Transverse colon (tissue), 4 donors: Measurements from ENCODE around the gene FAM24A. TPM values are rescaled to one million over a fixed set of nuclear protein-coding genes. Genes with fewer than 3 reads are reported as not detected.
A peak's percentile ranks its signal among the peaks of the same experiment; 100 is the strongest.

Experiments
- DNase-seq: peaks from one replicate; pipeline ENCODE4 v3.0.0-alpha.2; 2019
- H3K27ac ChIP-seq, 4 donors: fragments of 200-600 bp; sonication (generic); 2 replicates each; pipeline ENCODE4 v1.5.1; 2016 to 2018; ENCODE audit warnings: inconsistent platforms in 4 of 4
- H3K27me3 ChIP-seq: fragments of 200-600 bp; sonication (generic); 2 replicates; pipeline ENCODE4 v1.5.1; 2017; ENCODE audit warnings: inconsistent platforms
- H3K36me3 ChIP-seq, 4 donors: fragments of 200-600 bp; sonication (generic); 2 replicates each; pipeline ENCODE4 v1.5.1; 2017 to 2019; ENCODE audit warnings: inconsistent platforms in 4 of 4
- H3K4me1 ChIP-seq, 4 donors: fragments of 200-600 bp; sonication (generic); 2 replicates each; pipeline ENCODE4 v1.5.1; 2017 to 2020; ENCODE audit warnings: inconsistent platforms in 4 of 4
- H3K4me3 ChIP-seq, 4 donors: fragments of 200-600 bp; sonication (generic); 1 replicate in 1 of 4; 2 replicates in 3 of 4; pipeline versions ENCODE4 v1.5.1 to v1.6.1; 2017 to 2019; ENCODE audit warnings: inconsistent platforms in 4 of 4
- H3K9me3 ChIP-seq, 2 donors: fragments of 200-600 bp; sonication (generic); 2 replicates each; pipeline ENCODE4 v1.5.1; 2017 to 2019; ENCODE audit warnings: inconsistent platforms in 2 of 2
- CTCF ChIP-seq, 5 experiments: fragments of 200-600 bp in 3 of 5; fragments of 450-650 bp in 2 of 5; sonication (generic) in 3 of 5; IDR thresholded peaks; 1 replicate in 2 of 5; 2 replicates in 3 of 5; pipeline ENCODE4 v1.5.1; 2016 to 2017; ENCODE audit warnings: antibody characterized with exemption in 5 of 5, inconsistent platforms in 3 of 5, mild to moderate bottlenecking in 2 of 5, moderate library complexity in 1 of 5
- EP300 ChIP-seq: sonication (generic); formaldehyde crosslinking; IDR thresholded peaks from one replicate; pipeline ENCODE4 v1.6.1; 2017; ENCODE audit warnings: antibody characterized with exemption, low read depth
- POLR2A ChIP-seq: fragments of 450-650 bp; IDR thresholded peaks from one replicate; pipeline ENCODE4 v1.6.1; 2016; ENCODE audit warnings: antibody characterized with exemption, mild to moderate bottlenecking, moderate library complexity
- POLR2AphosphoS5 ChIP-seq, 3 donors: sonication (generic); formaldehyde crosslinking; IDR thresholded peaks; one replicate each; pipeline ENCODE4 v1.6.1; 2016; ENCODE audit warnings: antibody characterized with exemption in 3 of 3
- WGBS, 2 donors: methylation state at CpG; one replicate each; pipeline ENCODE4 v1.1.5; 2018; ENCODE audit warnings: low coverage in 1 of 2; 5-methylcytosine and 5-hydroxymethylcytosine counted together
- in situ Hi-C, 4 donors: fragments of 200-750 bp; cut with MboI; loops; one replicate each; pipeline versions ENCODE4 v1.15.0 to v1.15.1; 2017; ENCODE audit warnings: low sequenced_read_pairs in 3 of 4, low pct_ligation_motif_present in 1 of 4, low pct_unique_long_range_greater_than_20kb in 1 of 4
- intact Hi-C: fragments of 100-400 bp; cut with DNase I; formaldehyde crosslinking; loops from one replicate; pipeline ENCODE4 v1.15.1; 2023; ENCODE audit warnings: low total_unique reads
- total RNA-seq, 4 donors: library from RNA; depleted of rRNA; stranded (reverse); fragments of >200 nt; gene quantifications; one replicate each; pipeline ENCODE4 v1.1.0, GENCODE V29; 2016

FAM24A gene
- total RNA-seq, 4 donors from 2014 or later, result not detected

- no peak overlapping the region for H3K27ac ChIP-seq
- intact Hi-C loops, result no loop called here
- H3K4me3 ChIP-seq, result no peak overlapping the region
- no peaks in the 10 kb centered on the region for H3K27me3 ChIP-seq
- H3K4me1 ChIP-seq, result no peaks in the 10 kb centered on the region
- TF ChIP-seq POLR2AphosphoS5 (IDR thresholded peaks at IDR 0.05) (no peak), CTCF (IDR thresholded peaks at IDR 0.05) (no peak), POLR2A (no peak), EP300 (no peak)
- in situ Hi-C loops, result no loop called here
- H3K9me3 ChIP-seq, result no peaks in the 10 kb centered on the region
- WGBS, 2 donors, result 97 to 100% methylated on average over 1 of the region's 1 CpG
- peaks cover 0 to 17% (median 9%) of the 10 kb centered on the region in 4 donors for H3K36me3 ChIP-seq
- DNase-seq, result no peak
These were observed 28.9 kb downstream of the FAM24A start for GRCh38 chr10:122939133-122939855.

DNA sequence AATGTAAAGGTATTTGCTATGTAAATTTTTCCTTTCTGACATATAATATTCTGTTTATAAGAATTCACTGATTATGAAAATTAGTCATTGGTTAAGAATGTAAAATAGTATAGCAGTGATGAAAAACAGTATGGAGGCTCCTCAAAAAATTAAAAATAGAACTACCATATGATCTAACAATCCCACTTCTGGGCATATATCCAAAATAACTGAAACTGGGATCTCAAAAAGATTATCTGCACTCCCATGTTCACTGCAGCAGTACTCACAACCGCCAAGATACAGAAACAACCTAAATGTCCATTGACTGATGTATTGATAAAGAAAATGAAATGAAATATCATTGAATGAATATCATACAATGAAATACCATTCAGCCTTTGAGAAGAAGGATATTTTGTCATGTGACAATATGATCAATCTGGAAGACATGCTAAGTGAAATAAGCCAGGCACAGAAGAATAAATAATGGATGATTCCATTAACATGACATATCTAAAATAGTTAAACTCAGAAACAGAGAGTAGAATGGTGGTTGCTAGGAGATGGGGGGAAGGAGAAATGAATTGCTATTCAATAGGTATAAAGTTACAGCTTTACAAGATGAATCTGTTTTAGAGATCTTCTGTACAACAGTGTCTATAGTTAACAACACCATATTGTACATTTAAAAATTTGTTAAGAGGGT is 29.6 kb downstream of the FAM24A start:
- Histone ChIP-seq H3K9me3 (no peaks in the 10 kb centered on the region), H3K4me3 (no peak overlapping the region), H3K27me3 (no peaks in the 10 kb centered on the region), H3K36me3 (peaks cover 0 to 17% (median 9%) of the 10 kb centered on the region in 4 donors), H3K27ac (no peak overlapping the region), H3K4me1 (no peaks in the 10 kb centered on the region)
- no peak for DNase-seq
- in situ Hi-C loops (no loop called here), intact Hi-C loops (loop anchor here (10.0 kb wide), 1 partner anchor 55 kb away; no protein-coding TSS in a partner anchor)
- 71 to 87% methylated on average over 1 of the region's 1 CpG for WGBS, 2 donors
- TF ChIP-seq POLR2A (no peak), CTCF (IDR thresholded peaks at IDR 0.05) (no peak), POLR2AphosphoS5 (IDR thresholded peaks at IDR 0.05) (no peak), EP300 (no peak)

- H3K27ac ChIP-seq, result no peak overlapping the region
- no peaks in the 10 kb centered on the region for H3K27me3 ChIP-seq
- DNase-seq, result no peak
- in situ Hi-C loops, result no loop called here
- TF ChIP-seq EP300 (no peak), POLR2A (no peak), CTCF (IDR thresholded peaks at IDR 0.05) (no peak), POLR2AphosphoS5 (IDR thresholded peaks at IDR 0.05) (no peak)
- H3K4me1 ChIP-seq, result peaks cover 5 to 20% (median 6%) of the 10 kb centered on the region in 4 donors
- no peak overlapping the region for H3K4me3 ChIP-seq
- intact Hi-C loops, result loop anchor here (10.0 kb wide), 1 partner anchor 64 kb away; no protein-coding TSS in a partner anchor
- 89 to 95% methylated on average over 3 of the region's 3 CpGs for WGBS, 2 donors
- no peaks in the 10 kb centered on the region for H3K9me3 ChIP-seq
- H3K36me3 ChIP-seq, result peaks cover 0 to 17% (median 6%) of the 10 kb centered on the region in 4 donors
These were observed 38.9 kb downstream of the FAM24A start for GRCh38 chr10:122949296-122949695.

DNA sequence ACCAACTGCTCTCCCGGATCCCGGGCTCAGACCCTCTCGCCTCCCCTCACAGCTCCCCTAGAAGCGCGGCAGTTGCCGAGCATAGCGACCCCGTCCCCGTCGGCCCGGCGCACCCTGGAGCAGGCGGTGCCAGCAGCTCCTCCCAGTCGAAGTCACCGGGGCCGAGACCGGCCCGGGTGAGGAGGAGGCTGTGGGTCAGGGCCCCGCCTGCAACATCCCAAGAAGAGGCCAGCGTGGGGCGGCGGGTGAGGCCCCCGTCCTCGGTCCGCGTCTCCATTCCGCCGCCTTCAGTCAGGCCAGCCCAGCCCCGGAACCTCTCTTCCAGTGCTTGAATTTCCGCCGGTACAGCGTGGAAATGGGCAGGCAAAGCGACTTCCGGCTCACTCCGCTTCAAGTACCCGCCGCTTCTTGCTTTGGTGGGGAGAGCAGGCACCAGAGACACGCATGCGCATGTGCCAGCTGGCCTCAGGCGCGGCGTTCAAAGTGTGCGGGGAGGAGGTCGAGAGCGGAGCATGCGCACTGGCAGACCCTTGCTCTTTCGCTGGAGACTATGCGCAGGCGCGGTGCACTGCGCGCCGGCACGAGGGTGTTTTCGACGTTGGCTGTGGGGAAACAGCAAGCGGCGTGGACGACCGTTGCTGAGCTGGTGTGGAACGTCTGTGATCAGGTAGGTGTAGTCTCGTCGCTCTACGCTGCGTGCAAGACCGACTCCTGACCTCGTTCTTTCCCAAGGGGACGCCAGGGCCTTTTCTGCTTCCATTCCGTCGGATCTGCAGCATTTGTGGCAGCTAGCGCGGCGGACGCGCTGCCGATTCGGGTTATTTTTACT is 43.7 kb downstream of the FAM24A start, which contains the start of gene C10orf88:
C10orf88 (minus strand) TSS at position 326 of the 829 bp plus-strand sequence; CDS start at position 277, 49 bp downstream.
- peak; percentile 40 for TF ChIP-seq POLR2A
- TF ChIP-seq EP300, result no peak
- TF ChIP-seq POLR2AphosphoS5 (IDR thresholded peaks at IDR 0.05), result peak in 2 of 3 donors; percentile 46 to 73
- Histone ChIP-seq H3K4me1 (peaks cover 6 to 25% (median 9%) of the 10 kb centered on the region in 4 donors), H3K27me3 (no peaks in the 10 kb centered on the region), H3K36me3 (no peaks in the 10 kb centered on the region), H3K27ac (peak within 1 kb of the TSS; percentile 80 to 85 (median 80)), H3K4me3 (peak within 1 kb of the TSS; percentile 61 to 94 (median 80)), H3K9me3 (no peaks in the 10 kb centered on the region)
- in situ Hi-C loops, result no loop called here
- 0 to 14% methylated on average over 11 to 69 of the region's 77 CpGs for WGBS, 2 donors
- intact Hi-C loops, result no loop called here
- DNase-seq, result peak; percentile 97
